ENCODE measurements around the gene CFAP47. TPM values are rescaled to one million over a fixed set of nuclear protein-coding genes. Genes with fewer than 3 reads are reported as not detected.

CFAP47 gene
- polyA plus RNA-seq, 2 of the 4 experiments (the other 2 are of a cell fraction) = 0.03 TPM; not detected in 1

DNA sequence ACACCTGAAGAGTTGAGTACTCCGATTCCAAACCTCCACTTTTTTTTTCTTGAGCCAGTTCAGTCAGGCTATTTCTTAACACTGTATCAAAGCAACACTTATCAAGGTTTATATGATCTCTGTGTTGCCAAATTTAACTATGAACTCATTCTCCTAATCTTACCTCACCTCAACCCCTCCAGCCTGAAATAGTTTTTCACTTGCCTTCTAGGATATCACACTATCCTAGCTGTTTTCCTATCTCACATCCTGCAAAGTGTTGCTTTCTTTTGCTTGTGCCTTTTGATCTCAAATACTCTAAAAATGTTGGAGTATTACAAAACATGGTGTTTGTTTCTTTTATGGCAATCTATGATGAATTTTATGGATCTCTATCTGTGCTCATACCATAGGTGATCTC lies 415.0 kb downstream of the CFAP47 start:
- FAIRE-seq (no peak), DNase-seq (ENCODE audit: low read depth in 1 of 2, low spot score in 1 of 2) (no peak), ATAC-seq (no peak)
- CTCF ChIA-PET = no interaction called here
- 0% methylated on average over 1 of the region's 1 CpG for WGBS (ENCODE audit: missing lambda C conversion rate)
- Histone ChIP-seq H3K9me3 (no peaks in the 10 kb centered on the region), H3K4me1 (no peaks in the 10 kb centered on the region), H3K4me2 (no peak overlapping the region), H3K4me3 (no peak overlapping the region), H3K27ac (no peak overlapping the region)
- POLR2A ChIA-PET = no interaction called here
- TF ChIP-seq RCOR1 (IDR thresholded peaks at IDR 0.05; ENCODE audit: low read depth, low read length) = no peak

DNA sequence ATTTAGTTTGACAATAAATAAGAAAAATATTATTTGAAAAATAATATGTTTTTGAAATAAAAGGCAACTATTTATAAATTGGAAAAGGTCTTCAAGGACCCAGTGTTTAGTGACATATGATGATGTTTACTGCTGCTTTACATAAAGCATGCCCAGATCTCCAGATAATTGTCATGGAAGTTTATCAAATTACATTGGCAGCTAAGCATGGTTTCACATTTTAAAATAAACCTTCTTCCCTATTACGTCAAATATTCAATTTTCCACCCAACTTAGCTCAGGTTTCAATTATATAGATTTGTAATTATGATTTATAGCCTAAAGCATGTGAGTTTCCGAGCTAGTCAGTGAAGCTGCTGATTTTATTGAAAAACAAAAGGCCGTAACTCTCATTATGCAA lies 417.2 kb downstream of the CFAP47 start:
- CTCF ChIA-PET = no interaction called here
- no peak for DNase-seq (ENCODE audit: low read depth in 1 of 2, low spot score in 1 of 2)

DNA sequence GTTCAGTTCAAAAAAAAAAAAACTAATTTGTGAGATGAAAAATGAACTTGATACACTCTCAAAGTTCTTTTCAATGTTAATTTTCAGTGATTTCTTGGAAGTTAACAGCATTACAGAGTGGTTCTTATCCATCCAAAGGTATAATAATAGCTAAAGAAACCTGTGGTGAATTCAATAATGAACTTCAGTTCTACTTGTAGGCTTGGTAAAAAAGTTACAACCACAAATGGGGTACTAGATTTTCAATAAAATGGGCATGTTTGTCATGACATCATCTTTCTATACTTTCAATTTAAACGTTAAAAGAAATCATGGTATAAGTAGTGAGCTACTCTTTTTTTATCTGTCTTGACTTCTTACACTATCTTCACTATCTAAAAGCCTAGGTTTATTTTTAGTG lies 424.8 kb downstream of the CFAP47 start:
- ATAC-seq = no peak
- TF ChIP-seq KDM1A (IDR thresholded peaks at IDR 0.05; ENCODE audit: low read depth) (no peak), FOSL2 (IDR thresholded peaks at IDR 0.05) (no peak), FOSL2 (CRISPR knock-in tag; IDR thresholded peaks at IDR 0.05) (no peak), EP300 (IDR thresholded peaks at IDR 0.05) (no peak), POLR2AphosphoS2 (conservative IDR thresholded peaks at IDR 0.05; ENCODE audit: low read length) (no peak), CBX2 (IDR thresholded peaks at IDR 0.05; ENCODE audit: borderline replicate concordance, low read depth) (no peak), ZNF302 (CRISPR knock-in tag; IDR thresholded peaks at IDR 0.05) (no peak), CEBPB (IDR thresholded peaks at IDR 0.05) (no peak), KDM5A (IDR thresholded peaks at IDR 0.05) (no peak), FOSB (CRISPR knock-in tag; IDR thresholded peaks at IDR 0.05) (no peak), EHMT2 (IDR thresholded peaks at IDR 0.05; ENCODE audit: low read depth) (no peak), GATA3 (IDR thresholded peaks at IDR 0.05; ENCODE audit: borderline replicate concordance) (no peak), JUN (IDR thresholded peaks at IDR 0.05) (no peak), POLR2A (IDR thresholded peaks at IDR 0.05; ENCODE audit: low read length) (no peak), BHLHE40 (IDR thresholded peaks at IDR 0.05; ENCODE audit: low read depth, low read length) (no peak)
- TF ChIP-seq, protein P1, sequence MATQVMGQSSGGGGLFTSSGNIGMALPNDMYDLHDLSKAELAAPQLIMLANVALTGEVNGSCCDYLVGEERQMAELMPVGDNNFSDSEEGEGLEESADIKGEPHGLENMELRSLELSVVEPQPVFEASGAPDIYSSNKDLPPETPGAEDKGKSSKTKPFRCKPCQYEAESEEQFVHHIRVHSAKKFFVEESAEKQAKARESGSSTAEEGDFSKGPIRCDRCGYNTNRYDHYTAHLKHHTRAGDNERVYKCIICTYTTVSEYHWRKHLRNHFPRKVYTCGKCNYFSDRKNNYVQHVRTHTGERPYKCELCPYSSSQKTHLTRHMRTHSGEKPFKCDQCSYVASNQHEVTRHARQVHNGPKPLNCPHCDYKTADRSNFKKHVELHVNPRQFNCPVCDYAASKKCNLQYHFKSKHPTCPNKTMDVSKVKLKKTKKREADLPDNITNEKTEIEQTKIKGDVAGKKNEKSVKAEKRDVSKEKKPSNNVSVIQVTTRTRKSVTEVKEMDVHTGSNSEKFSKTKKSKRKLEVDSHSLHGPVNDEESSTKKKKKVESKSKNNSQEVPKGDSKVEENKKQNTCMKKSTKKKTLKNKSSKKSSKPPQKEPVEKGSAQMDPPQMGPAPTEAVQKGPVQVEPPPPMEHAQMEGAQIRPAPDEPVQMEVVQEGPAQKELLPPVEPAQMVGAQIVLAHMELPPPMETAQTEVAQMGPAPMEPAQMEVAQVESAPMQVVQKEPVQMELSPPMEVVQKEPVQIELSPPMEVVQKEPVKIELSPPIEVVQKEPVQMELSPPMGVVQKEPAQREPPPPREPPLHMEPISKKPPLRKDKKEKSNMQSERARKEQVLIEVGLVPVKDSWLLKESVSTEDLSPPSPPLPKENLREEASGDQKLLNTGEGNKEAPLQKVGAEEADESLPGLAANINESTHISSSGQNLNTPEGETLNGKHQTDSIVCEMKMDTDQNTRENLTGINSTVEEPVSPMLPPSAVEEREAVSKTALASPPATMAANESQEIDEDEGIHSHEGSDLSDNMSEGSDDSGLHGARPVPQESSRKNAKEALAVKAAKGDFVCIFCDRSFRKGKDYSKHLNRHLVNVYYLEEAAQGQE (IDR thresholded peaks at IDR 0.05) = no peak
- TF ChIP-seq, protein P2, sequence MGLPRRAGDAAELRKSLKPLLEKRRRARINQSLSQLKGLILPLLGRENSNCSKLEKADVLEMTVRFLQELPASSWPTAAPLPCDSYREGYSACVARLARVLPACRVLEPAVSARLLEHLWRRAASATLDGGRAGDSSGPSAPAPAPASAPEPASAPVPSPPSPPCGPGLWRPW (IDR thresholded peaks at IDR 0.05) = no peak
- no peak for DNase-seq (ENCODE audit: low read depth in 1 of 2, low spot score in 1 of 2)
- FAIRE-seq = no peak
- Histone ChIP-seq H3K4me1 (no peaks in the 10 kb centered on the region), H3K27ac (no peak overlapping the region), H3K4me3 (no peak overlapping the region), H3K9me3 (no peaks in the 10 kb centered on the region), H3K4me2 (no peak overlapping the region)
- ChIA-PET CTCF (no interaction called here), POLR2A (no interaction called here)
- 0% methylated on average over 1 of the region's 1 CpG for WGBS (ENCODE audit: missing lambda C conversion rate)

More for the DNA sequence above, 417.2 kb downstream of the CFAP47 start:
- TF ChIP-seq FOSL2 (IDR thresholded peaks at IDR 0.05) = no peak
- no peak for TF ChIP-seq FOSL2 (CRISPR knock-in tag; IDR thresholded peaks at IDR 0.05)
- no peak for TF ChIP-seq CBX8 (IDR thresholded peaks at IDR 0.05)
- no peak for TF ChIP-seq RAD21 (conservative IDR thresholded peaks at IDR 0.05 in 1 of 2, IDR thresholded peaks at IDR 0.05 in 1 of 2)
- TF ChIP-seq, protein P3, sequence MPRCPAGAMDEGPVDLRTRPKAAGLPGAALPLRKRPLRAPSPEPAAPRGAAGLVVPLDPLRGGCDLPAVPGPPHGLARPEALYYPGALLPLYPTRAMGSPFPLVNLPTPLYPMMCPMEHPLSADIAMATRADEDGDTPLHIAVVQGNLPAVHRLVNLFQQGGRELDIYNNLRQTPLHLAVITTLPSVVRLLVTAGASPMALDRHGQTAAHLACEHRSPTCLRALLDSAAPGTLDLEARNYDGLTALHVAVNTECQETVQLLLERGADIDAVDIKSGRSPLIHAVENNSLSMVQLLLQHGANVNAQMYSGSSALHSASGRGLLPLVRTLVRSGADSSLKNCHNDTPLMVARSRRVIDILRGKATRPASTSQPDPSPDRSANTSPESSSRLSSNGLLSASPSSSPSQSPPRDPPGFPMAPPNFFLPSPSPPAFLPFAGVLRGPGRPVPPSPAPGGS (IDR thresholded peaks at IDR 0.05) = no peak
- TF ChIP-seq, protein P1 (IDR thresholded peaks at IDR 0.05) = no peak
- TF ChIP-seq, protein P2 (IDR thresholded peaks at IDR 0.05) = no peak
- no peak for TF ChIP-seq ZFP36 (IDR thresholded peaks at IDR 0.05; ENCODE audit: borderline replicate concordance, partially characterized antibody)
- FAIRE-seq = peak; percentile 36
- 10% methylated on average over 3 of the region's 3 CpGs for WGBS (ENCODE audit: missing lambda C conversion rate)
- no peaks in the 10 kb centered on the region for H3K9me3 ChIP-seq
- H3K27ac ChIP-seq = no peak overlapping the region
- POLR2A ChIA-PET = no interaction called here
- no peak overlapping the region for H3K4me3 ChIP-seq
- no peaks in the 10 kb centered on the region for H3K4me1 ChIP-seq
- ATAC-seq = no peak
- no peak overlapping the region for H3K4me2 ChIP-seq
